ENCODE data around the gene OR4M1. TPM values are rescaled to one million over a fixed set of nuclear protein-coding genes. Genes with fewer than 3 reads are reported as not detected.
"Not testable (repeated sequence)": the region's sequence is repeated elsewhere in the genome, so short reads cannot be mapped to it uniquely, and the experiment has no call there.

OR4M1 gene
- total RNA-seq, 1 donor from 2014 or later: not detected

DNA sequence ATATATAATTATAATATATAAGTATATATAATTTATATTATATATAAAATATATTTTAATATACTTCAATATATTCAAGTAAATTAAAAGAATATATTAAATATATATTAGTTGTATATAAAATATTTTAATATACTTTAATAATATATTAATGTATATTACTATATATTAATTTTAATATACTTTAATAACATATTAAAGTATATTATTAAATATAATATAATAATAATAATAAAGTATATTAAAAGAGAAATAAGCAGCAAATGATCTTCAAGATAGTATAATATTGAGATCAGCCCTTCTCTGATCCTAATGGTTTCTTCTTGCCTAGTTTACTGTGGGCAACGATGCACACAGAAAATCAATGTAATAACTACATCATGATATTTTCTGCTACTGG is 2.3 kb downstream of the OR4M1 start:
- H3K4me3 ChIP-seq (ENCODE audit: low read depth, low read length): no peak overlapping the region
- TF ChIP-seq, protein P1, sequence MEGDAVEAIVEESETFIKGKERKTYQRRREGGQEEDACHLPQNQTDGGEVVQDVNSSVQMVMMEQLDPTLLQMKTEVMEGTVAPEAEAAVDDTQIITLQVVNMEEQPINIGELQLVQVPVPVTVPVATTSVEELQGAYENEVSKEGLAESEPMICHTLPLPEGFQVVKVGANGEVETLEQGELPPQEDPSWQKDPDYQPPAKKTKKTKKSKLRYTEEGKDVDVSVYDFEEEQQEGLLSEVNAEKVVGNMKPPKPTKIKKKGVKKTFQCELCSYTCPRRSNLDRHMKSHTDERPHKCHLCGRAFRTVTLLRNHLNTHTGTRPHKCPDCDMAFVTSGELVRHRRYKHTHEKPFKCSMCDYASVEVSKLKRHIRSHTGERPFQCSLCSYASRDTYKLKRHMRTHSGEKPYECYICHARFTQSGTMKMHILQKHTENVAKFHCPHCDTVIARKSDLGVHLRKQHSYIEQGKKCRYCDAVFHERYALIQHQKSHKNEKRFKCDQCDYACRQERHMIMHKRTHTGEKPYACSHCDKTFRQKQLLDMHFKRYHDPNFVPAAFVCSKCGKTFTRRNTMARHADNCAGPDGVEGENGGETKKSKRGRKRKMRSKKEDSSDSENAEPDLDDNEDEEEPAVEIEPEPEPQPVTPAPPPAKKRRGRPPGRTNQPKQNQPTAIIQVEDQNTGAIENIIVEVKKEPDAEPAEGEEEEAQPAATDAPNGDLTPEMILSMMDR (conservative IDR thresholded peaks at IDR 0.05; ENCODE audit: low read depth, low read length): no peak
- no peak for DNase-seq (ENCODE audit: low read depth)

DNA sequence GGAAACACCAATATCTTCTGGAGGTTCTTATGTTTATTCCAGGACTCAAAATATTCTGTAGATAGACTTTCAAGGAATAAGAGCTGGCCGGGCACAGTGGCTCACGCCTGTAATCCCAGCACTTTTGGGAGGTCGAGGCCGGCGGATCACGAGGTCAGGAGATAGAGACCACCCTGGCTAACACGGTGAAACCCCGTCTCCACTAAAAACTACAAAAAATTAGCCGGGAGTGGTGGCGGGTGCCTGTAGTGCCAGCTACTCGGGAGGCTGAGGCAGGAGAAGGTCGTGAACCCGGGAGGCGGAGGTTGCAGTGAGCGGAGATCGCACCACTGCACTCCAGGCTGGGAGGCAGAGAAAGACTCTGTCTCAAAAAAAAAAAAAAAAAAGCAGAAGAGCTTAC is 12.5 kb downstream of the OR4M1 start:
- not testable (repeated sequence) for H3K4me3 ChIP-seq (ENCODE audit: low read depth, low read length); DNase-seq (ENCODE audit: low read depth)

DNA sequence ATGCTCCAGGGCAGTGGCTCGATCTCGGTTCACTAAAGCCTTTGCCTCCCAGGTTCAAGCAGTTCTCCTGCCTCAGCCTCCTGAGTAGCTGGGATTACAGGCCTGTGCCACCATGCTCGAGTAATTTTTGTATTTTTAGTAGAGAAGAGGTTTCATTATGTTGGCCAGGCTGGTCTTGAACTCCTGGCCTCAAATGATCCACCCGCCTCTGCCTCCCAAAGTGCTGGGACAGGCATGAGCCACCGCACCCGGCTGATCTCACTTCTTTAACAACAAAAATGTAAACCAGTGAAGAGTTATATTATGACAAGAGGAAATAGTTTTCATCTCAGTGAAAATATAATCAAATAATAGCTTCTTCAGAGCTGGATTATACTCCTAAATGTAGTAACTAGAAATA is 14.0 kb downstream of the OR4M1 start:
- DNase-seq (ENCODE audit: low read depth); H3K4me3 ChIP-seq (ENCODE audit: low read depth, low read length): not testable (repeated sequence)

DNA sequence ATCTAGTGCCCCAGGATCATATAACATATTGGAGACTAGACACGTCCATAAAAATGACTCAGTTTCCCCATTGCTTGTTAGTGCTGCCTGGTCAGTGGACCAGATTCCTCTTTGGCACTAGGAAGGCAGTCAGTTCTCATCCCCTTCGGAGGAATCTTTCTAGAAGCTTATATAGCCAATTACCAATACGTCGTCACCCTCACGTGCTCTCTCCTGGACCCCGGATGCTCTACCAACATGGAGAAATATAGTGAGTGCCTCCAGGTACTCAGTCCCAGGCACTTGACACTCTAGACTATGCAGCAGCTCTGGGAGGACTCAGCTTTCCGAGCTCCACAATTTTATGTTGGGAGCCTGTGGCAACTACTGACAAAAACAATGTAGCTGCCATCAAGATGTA is 14.8 kb downstream of the OR4M1 start:
- not testable (repeated sequence) for DNase-seq (ENCODE audit: low read depth); H3K4me3 ChIP-seq (ENCODE audit: low read depth, low read length)

DNA sequence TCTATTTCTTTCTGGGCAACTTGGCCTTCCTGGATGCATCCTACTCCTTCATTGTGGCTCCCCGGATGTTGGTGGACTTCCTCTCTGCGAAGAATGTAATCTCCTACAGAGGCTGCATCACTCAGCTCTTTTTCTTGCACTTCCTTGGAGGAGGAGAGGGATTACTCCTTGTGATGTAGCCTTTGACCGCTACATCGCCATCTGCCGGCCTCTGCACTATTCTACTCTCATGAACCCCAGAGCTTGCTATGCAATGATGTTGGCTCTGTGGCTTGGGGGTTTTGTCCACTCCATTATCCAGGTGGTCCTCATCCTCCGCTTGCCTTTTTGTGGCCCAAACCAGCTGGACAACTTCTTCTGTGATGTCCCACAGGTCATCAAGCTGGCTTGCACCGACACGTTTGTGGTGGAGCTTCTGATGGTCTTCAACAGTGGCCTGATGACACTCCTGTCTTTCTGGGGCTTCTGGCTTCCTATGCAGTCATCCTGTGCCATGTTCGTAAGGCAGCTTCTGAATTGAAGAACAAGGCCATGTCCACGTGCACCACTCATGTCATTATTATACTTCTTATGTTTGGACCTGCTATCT is 23.3 kb downstream of the OR4M1 start:
- H3K4me3 ChIP-seq (ENCODE audit: low read depth, low read length); DNase-seq (ENCODE audit: low read depth): not testable (repeated sequence)

DNA sequence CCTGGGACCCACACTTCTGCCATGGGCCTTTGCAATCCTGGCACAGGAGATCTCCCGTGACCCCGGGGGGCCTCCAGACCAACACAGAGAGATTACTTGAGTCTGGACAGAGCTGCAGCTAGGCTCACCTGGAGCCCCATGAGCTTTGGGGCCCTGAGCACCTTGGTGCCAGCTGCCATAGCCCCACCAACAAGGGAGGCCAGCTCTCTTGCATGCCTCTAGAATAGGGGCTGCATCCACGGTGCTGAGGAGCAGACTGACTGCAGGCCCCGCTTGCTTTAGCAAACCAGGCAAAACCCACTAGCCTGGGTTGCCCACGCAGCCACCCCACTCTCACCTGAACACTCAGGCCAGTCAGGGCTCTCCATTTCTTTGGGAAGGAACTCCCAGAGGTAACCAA is 26.6 kb downstream of the OR4M1 start:
- DNase-seq (ENCODE audit: low read depth): no peak
- no peak overlapping the region for H3K4me3 ChIP-seq (ENCODE audit: low read depth, low read length)
- TF ChIP-seq, protein P1 (conservative IDR thresholded peaks at IDR 0.05; ENCODE audit: low read depth, low read length): no peak

DNA sequence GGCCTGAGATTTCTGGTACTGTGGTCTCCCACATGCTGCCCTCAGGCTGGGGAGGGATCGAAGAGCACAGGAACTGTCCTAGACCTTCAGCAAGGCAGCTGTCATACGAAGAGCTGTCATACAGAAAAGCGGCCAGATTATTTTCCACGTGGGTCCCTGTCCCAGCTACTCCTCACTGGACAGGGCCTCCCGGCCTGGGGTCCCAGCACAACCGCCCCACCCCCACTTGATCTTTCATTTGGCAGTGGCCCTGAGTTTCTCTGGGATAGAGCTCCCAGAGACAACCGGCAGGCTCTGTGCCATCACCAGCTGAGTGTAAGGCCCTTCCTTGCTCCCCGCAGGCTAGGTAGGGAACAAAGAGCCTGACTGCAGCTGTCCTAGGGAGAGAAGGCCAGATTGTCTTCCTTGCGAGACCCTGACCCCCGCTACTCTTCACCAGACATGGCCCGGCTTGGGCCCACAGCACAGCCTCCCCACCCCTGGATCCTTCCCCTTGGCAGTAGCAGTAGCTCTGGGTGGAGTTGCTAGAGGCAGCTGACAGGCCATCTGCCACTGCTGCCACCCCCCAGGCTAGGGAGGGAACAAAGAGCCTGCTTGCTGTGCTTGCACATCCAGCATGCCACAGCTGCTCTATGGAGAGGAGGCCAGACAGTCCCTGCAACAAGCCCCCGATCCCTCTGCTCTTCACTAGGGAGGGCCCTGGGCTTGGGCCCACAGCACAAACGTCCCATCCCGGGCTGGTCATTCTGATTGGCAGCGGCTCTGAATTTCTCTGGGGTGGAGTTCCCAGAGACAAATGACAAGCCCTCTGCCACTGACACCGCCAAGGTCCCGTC is 27.2 kb downstream of the OR4M1 start:
- DNase-seq (ENCODE audit: low read depth): no peak
- H3K4me3 ChIP-seq (ENCODE audit: low read depth, low read length): no peak overlapping the region
- TF ChIP-seq, protein P1 (conservative IDR thresholded peaks at IDR 0.05; ENCODE audit: low read depth, low read length): no peak

DNA sequence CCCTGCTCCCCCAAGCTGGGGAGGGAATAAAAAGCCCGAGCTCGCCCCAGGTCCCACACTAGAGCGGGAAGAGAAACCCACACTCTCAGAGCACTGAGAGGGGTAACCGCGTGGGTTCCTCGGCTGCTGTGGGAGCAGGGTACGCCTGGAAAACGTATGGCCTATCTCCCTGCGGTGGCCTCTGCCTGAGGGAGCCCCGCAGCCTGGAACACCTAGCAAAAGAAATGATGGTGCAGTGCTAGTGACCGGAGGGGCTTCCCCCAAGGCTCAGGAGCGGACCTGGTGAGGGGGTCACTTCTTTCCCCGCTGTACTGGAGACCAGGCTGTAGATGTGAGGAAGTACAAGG is 27.8 kb downstream of the OR4M1 start:
- H3K4me3 ChIP-seq (ENCODE audit: low read depth, low read length): no peak overlapping the region
- TF ChIP-seq, protein P1 (conservative IDR thresholded peaks at IDR 0.05; ENCODE audit: low read depth, low read length): no peak
- no peak for DNase-seq (ENCODE audit: low read depth)

DNA sequence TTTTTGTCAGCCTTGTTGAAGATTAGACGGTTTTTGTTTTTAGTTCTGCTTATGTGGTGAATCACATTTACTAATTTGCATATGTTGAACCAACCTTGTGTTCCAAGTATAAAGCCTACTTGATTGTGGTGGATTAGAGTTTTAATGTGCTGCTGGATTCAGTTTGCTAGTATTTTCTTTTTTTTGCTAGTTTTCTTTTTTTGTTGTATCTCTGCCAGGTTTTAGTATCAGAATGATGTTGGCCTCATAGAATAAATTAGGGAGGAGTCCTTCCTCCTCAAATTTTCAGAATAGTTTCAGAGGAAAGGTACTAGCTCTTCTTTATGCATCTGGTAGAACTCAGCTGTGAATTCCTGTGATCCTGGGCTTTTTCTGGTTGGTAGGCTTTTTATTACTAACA is 30.2 kb downstream of the OR4M1 start, which contains the start of gene OR4N2:
Gene OR4N2, plus strand, starts transcription at position 301 of the 400 bp plus-strand sequence. CDS start 23,679 bp downstream, outside the sequence.
- not testable (repeated sequence) for DNase-seq (ENCODE audit: low read depth); H3K4me3 ChIP-seq (ENCODE audit: low read depth, low read length)

DNA sequence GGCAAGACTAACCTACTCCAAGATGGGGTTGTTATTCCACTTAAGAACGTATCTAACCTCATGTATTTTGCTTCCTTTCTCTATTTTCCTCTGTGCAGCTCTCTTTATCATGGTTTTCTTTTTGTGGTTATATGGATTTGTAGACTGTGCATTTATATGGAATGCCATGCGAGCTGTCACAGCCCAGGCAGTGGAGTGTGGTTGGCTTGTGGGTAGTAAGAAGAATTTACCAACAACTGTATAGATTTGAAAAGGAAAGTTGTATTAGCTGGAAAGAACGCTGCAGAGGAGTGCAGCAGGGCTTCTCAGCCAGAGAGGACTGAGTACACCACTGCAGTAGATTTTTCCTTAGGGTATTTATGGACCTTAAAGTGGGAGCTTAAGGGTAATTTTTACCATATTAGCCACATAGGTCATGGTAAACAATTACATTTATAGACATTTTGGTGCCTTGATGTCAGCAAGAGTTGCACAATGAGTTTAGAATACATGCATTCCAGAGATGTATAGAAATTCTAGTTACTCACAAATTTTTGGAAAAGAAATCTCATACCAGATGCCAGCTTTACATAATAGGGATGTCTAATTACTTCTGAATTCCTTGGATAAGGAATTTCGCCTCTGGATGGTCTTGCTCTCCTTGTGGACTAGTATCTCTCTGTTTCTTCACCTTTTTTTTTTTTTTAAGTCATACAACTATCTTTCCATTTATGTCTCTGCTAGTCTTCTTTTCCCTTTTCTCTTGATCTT is 40.0 kb downstream of the OR4M1 start:
- not testable (repeated sequence) for H3K4me3 ChIP-seq (ENCODE audit: low read depth, low read length); DNase-seq (ENCODE audit: low read depth)

DNA sequence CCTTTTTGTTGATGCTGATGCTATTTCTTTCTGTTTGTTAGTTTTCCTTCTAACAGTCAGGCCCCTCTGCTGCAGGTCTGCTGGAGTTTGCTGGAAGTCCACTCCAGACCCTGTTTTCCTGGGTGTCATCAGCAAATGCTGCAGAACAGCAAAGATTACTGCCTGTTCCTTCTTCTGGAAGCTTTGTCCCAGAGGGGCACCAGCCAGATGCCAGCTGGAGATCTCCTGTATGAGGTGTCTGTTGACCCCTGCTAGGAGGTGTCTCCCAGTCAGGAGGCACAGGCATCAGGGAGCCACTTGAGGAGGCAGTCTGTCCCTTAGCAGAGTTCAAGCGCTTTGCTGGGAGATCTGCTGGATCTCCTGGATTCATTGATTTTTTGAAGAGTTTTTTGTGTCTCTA is 46.6 kb downstream of the OR4M1 start:
- not testable (repeated sequence) for H3K4me3 ChIP-seq (ENCODE audit: low read depth, low read length); DNase-seq (ENCODE audit: low read depth)

DNA sequence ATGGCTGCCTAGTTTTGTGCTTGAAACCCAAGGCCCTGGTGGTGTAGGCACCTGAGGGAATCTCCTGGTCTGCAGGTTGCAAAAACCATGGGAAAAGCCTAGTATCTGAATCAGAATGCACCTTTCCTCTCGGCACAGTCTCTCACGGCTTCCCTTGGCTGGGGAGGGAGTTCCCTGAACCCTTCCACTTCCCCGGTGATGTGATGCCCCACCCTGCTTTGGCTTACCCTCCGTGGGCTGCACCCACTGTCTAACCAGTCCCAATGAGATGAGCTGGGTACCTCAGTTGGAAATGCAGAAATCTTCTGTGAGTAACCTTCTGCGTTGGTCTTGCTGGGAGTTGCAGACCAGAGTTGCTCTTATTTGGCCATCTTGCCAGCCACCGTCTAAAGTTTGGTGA is 47.7 kb downstream of the OR4M1 start:
- DNase-seq (ENCODE audit: low read depth); H3K4me3 ChIP-seq (ENCODE audit: low read depth, low read length): not testable (repeated sequence)

Data from epithelial cell of proximal tubule (primary cell).